ENCODE data around the gene ATP12A. TPM values are rescaled to one million over a fixed set of nuclear protein-coding genes. Genes with fewer than 3 reads are reported as not detected.

ATP12A gene
- total RNA-seq, 4 donors from 2014 or later = not detected

GRCh38 chr13:24759197-24759596, 79.0 kb downstream of the ATP12A start:
- Histone ChIP-seq H3K36me3 (no peaks in the 10 kb centered on the region), H3K4me3 (no peak overlapping the region), H3K27ac (replicated peaks in 1 of 4) (no peak overlapping the region), H3K9me3 (peaks cover 0 to 3% (median 0%) of the 10 kb centered on the region in 4 donors), H3K4me1 (no peaks in the 10 kb centered on the region), H3K27me3 (peaks cover 0 to 13% (median 0%) of the 10 kb centered on the region in 4 donors)
- TF ChIP-seq POLR2A (IDR thresholded peaks at IDR 0.05; ENCODE audit: low read depth) = no peak
- TF ChIP-seq POLR2AphosphoS5 (IDR thresholded peaks at IDR 0.05) = no peak
- no peak for TF ChIP-seq CTCF (IDR thresholded peaks at IDR 0.05)
- TF ChIP-seq EP300 (IDR thresholded peaks at IDR 0.05) = no peak
- no peak for DNase-seq (ENCODE audit: extremely low spot score)
- intact Hi-C loops (cut with DNase I) = no loop called here

Small RNA genes lying within 50 kb of the gene (small RNA-seq; reads per million reads assigned to genes)
- gene RNY1P7 = 0 reads per million in 3 donors

Other genes starting within 250 kb of the ATP12A start
- gene PARP4, start 167.6 kb upstream of the ATP12A start, total RNA-seq = 10 to 100 TPM; 38.3 to 47.4 (median 40.6) TPM
- gene RNF17, start 83.8 kb downstream of the ATP12A start, total RNA-seq = not detected